Right ventricle myocardium inferior (tissue), 1 donor: Measurements from ENCODE around the gene PLEKHJ1. TPM values are rescaled to one million over a fixed set of nuclear protein-coding genes. Genes with fewer than 3 reads are reported as not detected.

Experiments used
- ATAC-seq: fragments of 200-7000 bp; cut with Tn5 transposase; one replicate; pipeline ENCODE4 v1.9.1; 2020; ENCODE audit warnings: mild to moderate bottlenecking, moderate library complexity
- DNase-seq: peaks from one replicate; pipeline ENCODE4 v3.0.0; 2021; ENCODE audit errors: missing footprints
- intact Hi-C: fragments of 100-400 bp; cut with DNase I; formaldehyde crosslinking; loops from one replicate; pipeline ENCODE4 v1.11.0; 2022
- total RNA-seq: library from RNA; stranded (reverse); fragmentation: NEBNext Ultra II Directional; extraction: Animal tissue kit (Norgen Biotek cat#: 25700); gene quantifications from one replicate; pipeline ENCODE4 v1.2.1, GENCODE V29; 2021
- donor health status: DM: no; HTN: yes; CAD: no; lungs with severe emphysema.

Gene PLEKHJ1
- total RNA-seq, 1 donor from 2014 or later = 59.7 TPM

DNA sequence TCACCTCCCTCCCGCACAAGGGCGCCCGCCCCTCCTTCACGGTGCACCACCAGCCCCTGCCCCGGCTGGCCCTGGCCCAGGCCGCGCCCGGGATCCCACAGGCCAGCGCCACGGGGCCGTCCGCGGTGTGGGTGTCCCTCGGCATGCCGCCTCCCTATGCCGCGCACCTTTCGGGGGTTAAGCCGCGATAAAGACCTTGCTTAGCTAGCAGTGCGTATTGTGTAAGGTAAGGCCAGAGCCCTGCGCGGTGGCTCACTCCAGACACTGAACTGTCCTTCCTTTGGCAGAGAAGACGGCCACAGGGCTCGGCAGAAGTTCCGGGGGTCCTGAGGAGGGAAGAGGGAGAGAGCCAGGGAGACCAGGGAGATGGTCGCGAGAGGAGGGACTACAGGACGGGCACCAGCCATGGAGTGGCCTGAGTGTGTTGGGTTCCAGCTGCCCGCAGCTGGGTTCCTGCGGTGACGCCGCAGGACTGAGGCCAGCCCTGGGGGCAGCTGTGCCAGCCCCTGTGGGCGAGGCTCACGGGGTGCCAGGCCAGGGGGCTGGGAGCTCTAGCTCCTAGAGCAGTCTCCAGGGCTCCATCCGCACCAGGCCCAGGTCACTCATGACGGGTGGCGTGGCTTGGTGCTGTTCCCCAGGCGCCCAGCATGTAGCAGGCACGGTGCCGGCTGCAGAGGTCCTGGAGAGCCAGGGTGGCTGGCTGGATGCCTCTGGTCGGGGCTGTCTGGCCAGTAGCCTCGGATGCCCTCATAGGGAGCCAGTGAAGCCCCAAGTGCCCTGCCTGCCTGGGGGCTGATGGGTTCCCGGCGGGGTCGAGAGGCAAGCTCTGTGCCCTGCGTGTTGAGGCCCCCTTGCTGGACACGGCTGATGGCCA is 7.7 kb downstream of the PLEKHJ1 start:
- DNase-seq = no peak
- intact Hi-C loops = no loop called here
- no peak for ATAC-seq

DNA sequence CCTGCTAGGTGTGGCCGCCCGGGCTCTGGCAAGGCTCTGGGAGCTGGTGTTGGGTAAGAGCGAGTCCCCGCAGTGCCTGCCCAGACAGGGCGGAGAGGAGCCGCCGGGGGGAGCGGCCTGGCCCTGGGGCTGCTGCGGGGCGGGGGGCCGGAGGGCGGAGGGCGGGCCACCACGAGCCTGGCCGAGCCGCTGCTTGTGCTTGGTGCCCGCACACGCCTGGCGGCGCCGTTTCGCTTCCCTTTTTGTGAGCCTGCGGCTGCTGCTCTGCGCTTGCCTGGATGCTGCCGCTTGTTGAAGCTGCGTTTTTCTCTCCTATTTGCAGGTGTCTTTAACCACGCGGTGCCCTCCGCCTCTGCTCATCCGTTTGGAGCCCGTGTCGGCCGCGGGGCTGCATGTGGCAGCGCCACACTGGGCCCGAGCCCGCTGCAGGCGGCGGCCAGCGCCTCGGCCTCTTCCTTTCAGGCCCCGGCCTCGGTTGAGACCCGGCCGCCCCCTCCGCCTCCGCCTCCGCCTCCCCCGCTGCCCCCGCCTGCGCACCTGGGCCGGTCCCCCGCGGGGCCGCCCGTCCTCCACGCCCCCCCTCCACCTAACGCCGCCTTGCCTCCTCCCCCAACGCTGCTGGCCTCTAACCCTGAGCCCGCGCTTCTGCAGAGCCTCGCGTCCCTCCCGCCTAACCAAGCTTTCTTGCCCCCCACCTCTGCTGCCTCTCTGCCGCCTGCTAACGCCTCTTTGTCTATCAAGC is 8.5 kb downstream of the PLEKHJ1 start:
- no peak for ATAC-seq
- intact Hi-C loops = no loop called here
- no peak for DNase-seq

DNA sequence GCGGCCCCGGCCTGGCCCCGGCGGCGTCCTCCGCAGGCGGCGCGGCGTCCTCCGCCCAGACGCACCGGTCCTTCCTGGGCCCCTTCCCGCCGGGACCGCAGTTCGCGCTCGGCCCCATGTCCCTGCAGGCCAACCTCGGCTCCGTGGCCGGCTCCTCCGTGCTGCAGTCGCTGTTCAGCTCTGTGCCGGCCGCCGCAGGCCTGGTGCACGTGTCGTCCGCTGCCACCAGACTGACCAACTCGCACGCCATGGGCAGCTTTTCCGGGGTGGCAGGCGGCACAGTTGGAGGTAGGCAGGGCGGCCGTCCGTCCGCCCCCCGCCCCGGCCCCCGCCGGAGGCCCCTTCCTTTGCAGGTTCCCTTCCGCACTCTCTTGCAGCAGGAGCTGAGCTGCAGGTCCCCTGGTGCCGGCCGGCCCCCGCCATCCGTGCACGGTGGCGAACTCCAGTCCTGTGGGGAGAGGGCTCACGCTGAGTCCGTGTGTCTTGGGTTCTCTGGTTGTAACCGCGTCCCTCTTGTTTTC is 9.2 kb downstream of the PLEKHJ1 start:
- intact Hi-C loops = no loop called here
- no peak for DNase-seq

DNA sequence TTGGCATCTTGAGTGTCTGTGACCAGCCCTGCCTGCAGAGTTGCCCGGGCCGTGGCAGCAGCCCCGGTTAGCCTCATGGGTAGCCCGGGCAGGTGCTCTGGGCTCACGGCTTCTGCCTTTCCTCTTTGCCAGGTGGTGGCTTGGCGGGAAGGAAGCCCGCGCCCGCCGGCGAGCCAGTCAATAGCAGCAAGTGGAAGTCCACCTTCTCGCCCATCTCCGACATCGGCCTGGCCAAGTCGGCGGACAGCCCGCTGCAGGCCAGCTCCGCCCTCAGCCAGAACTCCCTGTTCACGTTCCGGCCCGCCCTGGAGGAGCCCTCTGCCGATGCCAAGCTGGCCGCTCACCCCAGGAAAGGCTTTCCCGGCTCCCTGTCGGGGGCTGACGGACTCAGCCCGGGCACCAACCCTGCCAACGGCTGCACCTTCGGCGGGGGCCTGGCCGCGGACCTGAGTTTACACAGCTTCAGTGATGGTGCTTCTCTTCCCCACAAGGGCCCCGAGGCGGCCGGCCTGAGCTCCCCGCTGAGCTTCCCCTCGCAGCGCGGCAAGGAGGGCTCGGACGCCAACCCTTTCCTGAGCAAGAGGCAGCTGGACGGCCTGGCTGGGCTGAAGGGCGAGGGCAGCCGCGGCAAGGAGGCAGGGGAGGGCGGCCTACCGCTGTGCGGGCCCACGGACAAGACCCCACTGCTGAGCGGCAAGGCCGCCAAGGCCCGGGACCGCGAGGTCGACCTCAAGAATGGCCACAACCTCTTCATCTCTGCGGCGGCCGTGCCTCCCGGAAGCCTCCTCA is 9.9 kb downstream of the PLEKHJ1 start:
- no peak for DNase-seq
- ATAC-seq = no peak
- intact Hi-C loops = no loop called here

More for the DNA sequence above, 9.2 kb downstream of the PLEKHJ1 start:
- no peak for ATAC-seq

DNA sequence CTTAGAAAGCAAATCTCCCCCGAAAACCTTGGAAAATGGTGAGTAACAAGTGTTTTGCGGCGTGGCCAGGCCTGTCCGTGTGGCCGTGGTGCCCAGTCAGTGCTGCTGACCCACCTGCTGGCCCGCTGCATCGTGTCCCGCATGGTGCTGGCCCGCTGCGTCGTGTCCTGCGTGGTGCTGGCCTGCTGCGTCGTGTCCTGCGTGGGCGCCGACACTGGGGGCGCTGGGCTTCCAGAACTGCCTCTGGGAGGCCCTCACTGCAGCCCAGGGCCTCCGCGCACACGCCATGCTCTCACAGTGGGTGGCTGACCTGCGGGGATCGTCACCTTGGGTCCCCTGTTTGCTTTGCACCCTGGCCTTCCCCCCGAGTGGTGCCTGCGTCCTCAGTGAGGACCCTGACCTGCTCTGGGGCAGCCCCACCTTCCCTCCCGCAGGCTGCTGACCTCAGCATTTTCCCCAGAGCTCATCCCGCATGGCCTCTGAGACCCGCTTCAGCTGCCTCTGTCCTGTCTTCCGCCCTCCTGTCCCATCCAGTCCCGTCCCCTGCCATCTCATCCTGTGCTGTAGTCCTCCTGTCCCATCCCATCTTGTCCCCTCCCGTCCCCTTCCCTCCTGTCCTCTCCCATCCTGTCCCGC is 10.6 kb downstream of the PLEKHJ1 start:
- intact Hi-C loops = no loop called here
- DNase-seq = no peak
- ATAC-seq = no peak

DNA sequence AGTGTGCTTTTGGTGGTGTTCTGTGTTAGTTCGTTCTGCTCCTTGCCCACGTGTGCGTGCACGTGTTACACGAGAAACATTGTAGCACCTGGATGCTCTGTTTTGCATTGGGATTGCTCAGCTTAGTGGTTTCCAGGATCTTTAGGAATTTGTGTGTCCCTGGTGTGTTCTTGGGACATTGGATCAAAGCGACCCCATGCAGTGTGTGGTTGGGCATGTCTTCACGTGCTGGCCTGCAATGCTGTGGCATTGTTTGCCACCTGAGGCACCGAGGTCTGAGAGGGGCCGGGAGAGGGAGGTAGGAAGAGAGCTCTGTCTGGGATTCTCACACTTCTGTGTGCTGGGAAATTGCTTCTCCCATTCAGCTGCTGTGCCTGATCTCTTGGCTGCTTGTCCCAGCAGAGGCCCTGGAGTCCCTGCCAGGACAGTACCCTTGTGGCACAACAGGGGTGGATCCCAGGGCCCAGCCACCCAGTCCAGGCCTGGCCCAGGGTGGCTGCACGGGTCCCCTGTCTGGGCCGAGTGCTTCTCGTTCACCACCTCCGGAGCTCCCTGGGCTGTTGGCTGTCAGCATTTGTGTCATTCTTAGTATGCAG is 11.3 kb downstream of the PLEKHJ1 start:
- intact Hi-C loops = no loop called here
- no peak for DNase-seq
- ATAC-seq = no peak

DNA sequence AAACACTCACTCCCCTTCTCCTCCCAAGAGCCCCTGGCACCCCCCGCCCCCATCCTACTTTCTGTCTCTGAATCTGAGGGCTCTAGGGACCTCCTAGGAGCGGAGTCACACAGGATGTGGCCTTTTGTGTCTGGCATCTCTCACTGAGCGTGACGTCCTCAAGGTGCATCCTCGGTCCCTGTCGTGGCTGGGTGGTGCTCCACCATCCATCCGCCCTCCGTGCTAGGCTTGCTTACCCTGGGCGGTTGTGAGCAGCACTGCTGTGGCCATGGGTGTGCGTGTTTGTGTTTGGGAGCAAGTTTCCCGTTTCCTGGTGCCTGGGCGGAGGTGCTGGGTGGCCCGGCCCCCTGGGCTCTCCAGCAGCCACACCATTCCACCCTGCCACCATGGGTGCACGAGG is 12.2 kb downstream of the PLEKHJ1 start:
- ATAC-seq (no peak), DNase-seq (no peak)
- intact Hi-C loops = no loop called here

DNA sequence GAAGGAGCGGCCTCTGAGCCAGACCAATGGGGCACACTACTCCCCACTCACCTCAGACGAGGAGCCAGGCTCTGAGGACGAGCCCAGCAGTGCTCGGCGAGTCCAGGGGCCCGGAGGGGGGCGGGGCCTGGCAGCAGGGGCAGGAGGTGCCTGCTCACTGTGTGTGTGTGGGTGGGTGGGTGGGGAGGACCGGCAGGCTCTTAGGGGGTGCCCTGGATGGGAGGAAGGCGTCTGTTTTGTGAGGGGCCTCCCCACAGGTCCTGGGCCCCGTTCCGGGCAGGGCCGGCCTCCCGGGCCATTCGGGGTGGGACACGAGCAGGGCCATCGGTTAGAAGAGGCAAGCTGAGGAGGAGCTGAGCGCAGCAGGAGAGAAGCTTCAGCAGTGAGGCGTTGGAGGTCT is 12.7 kb downstream of the PLEKHJ1 start:
- intact Hi-C loops = no loop called here
- ATAC-seq = no peak
- DNase-seq = no peak

DNA sequence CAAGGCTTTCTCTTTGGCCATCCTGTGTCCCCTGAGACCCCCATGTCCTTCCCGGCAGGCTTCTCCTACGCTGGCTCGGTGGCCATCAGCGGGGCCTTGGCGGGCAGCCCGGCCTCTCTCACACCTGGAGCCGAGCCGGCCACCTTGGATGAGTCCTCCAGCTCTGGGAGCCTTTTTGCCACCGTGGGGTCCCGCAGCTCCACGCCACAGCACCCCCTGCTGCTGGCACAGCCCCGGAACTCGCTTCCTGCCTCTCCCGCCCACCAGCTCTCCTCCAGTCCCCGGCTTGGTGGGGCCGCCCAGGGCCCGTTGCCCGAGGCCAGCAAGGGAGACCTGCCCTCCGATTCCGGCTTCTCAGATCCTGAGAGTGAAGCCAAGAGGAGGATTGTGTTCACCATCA is 14.2 kb downstream of the PLEKHJ1 start:
- ATAC-seq = no peak
- no peak for DNase-seq
- intact Hi-C loops = no loop called here

DNA sequence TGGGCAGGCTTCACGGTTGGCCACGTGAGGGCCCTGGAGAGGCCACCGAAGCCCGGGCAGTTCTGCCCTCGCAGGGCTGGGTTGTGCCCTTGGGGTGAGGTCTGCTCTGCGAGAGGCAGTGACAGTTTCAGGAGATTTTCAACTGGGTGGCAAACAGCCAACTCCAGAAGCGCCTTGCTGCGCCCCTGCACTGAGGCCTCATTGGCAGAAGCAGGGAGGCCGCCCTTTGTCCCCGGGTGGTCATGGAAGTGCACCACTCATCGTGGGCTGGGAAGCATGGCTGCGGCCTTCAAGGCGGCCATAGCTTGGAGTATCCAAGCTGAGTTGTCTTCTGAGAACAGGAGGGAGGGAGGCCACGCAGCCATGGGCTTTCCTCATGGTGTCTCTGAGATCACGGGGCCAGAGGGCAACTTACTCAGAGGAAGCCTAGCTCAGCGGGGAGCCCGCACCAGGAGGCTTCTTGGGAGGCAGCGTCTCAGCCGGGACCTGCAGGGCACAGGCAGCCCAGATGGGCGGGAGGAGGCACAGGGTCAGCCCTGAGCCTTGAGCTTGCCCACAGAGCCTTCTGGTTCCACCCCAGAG is 14.8 kb downstream of the PLEKHJ1 start:
- ATAC-seq = peak; percentile 17
- intact Hi-C loops = no loop called here
- DNase-seq = no peak

DNA sequence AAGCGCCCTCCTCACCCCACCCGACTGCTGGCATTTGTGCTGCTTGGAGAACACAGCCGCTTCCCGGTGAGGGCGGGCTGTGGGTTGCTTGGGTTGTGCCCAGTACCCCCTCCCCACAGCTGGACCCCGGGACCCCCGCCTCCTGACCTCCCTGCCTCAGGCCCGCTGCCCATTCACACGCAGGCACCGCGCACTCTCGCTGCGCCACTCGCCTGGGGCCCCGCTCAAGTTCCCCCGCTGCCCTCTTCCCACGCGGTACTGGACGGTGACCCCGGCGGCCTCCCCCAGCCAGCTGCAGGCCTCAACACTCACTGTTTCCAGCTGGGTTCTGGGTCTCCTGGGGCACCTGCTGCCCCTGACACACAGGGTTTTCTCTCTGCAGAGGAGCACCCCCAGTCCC is 16.4 kb downstream of the PLEKHJ1 start:
- intact Hi-C loops = no loop called here
- no peak for ATAC-seq

DNA sequence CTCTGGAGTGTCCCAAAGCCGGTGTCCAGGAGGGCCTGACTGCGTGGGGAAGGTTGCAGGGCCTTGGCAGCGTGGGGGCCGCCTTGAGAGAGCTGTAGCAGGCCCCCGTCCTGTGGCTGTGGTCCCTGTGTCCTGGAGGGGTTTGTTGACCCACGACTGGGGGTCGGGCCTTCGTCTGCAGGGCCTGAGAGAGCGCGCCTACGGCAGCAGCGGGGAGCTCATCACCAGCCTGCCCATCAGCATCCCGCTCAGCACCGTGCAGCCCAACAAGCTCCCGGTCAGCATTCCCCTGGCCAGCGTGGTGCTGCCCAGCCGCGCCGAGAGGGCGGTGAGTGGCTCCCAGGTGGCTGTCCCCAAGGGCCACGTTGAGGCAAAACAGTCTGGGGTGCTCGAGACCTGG is 18.5 kb downstream of the PLEKHJ1 start:
- intact Hi-C loops = no loop called here
- DNase-seq (no peak), ATAC-seq (no peak)

More for the DNA sequence above, 16.4 kb downstream of the PLEKHJ1 start:
- no peak for DNase-seq

DNA sequence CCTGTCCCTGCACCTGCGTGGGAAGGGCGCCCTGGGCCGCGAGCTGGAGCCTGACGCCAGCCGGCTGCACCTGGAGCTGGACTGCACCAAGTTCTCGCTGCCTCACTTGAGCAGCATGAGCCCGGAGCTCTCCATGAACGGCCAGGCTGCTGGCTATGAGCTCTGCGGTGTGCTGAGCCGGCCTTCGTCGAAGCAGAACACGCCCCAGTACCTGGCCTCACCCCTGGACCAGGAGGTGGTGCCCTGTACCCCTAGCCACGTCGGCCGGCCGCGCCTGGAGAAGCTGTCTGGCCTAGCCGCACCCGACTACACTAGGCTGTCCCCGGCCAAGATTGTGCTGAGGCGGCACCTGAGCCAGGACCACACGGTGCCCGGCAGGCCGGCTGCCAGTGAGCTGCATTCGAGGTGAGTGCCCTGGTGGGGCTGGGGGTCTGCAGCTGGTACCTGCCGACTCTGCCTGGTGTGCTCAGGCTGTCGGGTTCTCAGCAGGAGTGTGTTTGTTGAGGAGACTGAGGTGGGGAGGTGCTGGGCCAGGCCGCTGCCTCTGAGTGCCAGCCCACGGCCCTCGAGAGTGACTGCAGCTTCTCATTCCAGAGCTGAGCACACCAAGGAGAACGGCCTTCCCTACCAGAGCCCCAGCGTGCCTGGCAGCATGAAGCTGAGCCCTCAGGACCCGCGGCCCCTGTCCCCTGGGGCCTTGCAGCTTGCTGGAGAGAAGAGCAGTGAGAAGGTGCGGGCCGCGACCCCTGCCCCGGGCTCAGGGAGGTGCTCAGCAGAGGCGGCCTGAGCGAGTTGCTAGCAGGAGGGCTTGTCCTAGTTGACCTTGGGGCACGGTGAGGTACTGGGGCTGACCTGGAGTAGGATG is 19.5 kb downstream of the PLEKHJ1 start:
- no peak for DNase-seq
- no peak for ATAC-seq
- intact Hi-C loops = no loop called here

DNA sequence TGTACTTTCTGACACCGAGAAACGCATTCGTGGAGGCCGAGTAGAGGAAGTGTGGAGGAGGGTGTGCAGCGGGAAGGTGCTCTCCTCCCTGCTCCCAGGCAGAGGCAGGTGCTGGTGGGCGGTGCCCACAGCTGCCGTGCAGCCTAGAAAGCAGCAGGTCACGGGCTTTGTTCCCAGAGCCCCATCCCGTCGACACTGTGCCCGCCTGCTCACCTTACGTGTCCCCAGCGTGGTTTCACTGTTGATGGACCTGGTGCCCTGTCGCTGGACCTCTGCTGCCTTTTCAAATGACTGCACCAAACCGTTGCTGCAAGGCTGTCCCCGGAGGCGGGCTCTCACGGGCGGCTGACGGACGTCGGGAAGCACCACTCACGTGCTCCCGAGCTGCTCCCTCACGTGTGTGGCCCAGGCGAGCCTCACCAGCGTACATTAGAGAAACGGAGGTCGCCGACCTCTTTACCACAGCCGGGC is 20.8 kb downstream of the PLEKHJ1 start:
- intact Hi-C loops = no loop called here
- DNase-seq = no peak
- ATAC-seq = no peak

DNA sequence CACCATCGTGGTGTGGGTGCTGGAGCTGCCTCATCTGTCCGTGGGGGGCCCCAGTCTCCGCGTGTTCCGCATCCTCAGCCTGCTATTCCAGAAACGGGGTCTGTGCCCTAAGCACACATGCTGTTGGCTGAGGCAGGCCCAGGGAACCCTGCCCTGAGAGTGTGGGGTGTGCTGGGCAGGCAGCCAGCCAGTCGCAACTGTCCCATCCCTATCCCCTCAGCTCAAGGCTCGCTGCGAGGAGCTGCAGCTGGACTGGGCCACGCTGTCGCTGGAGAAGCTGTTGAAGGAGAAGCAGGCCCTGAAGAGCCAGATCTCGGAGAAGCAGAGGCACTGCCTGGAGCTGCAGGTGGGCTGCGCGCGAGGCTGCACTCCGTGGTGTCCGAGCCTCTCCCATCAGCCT is 21.9 kb downstream of the PLEKHJ1 start:
- intact Hi-C loops = no loop called here
- ATAC-seq (no peak), DNase-seq (no peak)

DNA sequence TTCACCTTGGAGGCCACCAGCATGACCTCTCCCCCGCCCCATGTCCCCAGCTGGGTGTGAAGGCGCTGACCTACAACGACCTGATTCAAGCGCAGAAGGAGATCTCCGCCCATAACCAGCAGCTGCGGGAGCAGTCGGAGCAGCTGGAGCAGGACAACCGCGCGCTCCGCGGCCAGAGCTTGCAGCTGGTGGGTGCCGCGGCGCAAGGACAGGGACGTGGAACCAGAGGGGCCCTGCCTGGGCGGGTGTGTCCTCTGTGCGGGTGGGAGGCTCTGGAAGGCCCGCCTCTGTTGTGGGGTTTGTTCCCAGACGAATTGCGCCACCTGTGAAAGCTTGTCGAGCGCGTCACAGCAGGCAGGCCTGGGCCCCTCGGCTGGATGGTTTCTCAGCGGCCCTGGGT is 22.3 kb downstream of the PLEKHJ1 start:
- intact Hi-C loops = no loop called here
- DNase-seq = no peak
- peak; percentile 48 for ATAC-seq
